HG02571 (cell line): ENCODE measurements around the gene LRP8.

Source experiments
- ATAC-seq: cut with Tn5 transposase; IDR thresholded peaks from one replicate; pipeline ENCODE4 v1.9.1; 2021; ENCODE audit warnings: mild to moderate bottlenecking, moderate library complexity; ENCODE audit not compliant: unreplicated experiment

LRP8 gene

GRCh38 chr1:53328009-53328461 is at the start of gene LRP8:
TSS of gene LRP8 (minus strand) at chr1:53328070. CDS start at chr1:53327912, 158 bp downstream.
- ATAC-seq = peak; percentile 33

GRCh38 chr1:53377438-53377841 is 49.6 kb upstream of the LRP8 start:
- no peak for ATAC-seq

- no peak for ATAC-seq
Observed at GRCh38 chr1:53376742-53377437, 49.0 kb upstream of the LRP8 start.

GRCh38 chr1:53376041-53376461 is 48.2 kb upstream of the LRP8 start:
- ATAC-seq = no peak

GRCh38 chr1:53375440-53375839 is 47.6 kb upstream of the LRP8 start:
- ATAC-seq = no peak

GRCh38 chr1:53373246-53373645 is 45.4 kb upstream of the LRP8 start:
- ATAC-seq = no peak

GRCh38 chr1:53372501-53372951 is 44.7 kb upstream of the LRP8 start:
- no peak for ATAC-seq

GRCh38 chr1:53371851-53372250 is 44.0 kb upstream of the LRP8 start:
- no peak for ATAC-seq

GRCh38 chr1:53371121-53371666 is 43.3 kb upstream of the LRP8 start:
- ATAC-seq = no peak

GRCh38 chr1:53370369-53370961 is 42.6 kb upstream of the LRP8 start:
- ATAC-seq = no peak

- ATAC-seq = no peak
Observed at GRCh38 chr1:53369761-53370160, 41.9 kb upstream of the LRP8 start.

- ATAC-seq = no peak
Observed at GRCh38 chr1:53369034-53369750, 41.3 kb upstream of the LRP8 start.

GRCh38 chr1:53368314-53369033 is 40.6 kb upstream of the LRP8 start:
- ATAC-seq = no peak

- ATAC-seq = peak; percentile 76
Observed at GRCh38 chr1:53367503-53368313, 39.8 kb upstream of the LRP8 start.

- ATAC-seq = no peak
Observed at GRCh38 chr1:53366901-53367502, 39.1 kb upstream of the LRP8 start.

GRCh38 chr1:53365437-53366063 is 37.7 kb upstream of the LRP8 start:
- ATAC-seq = no peak

- no peak for ATAC-seq
Observed at GRCh38 chr1:53362851-53363642, 35.2 kb upstream of the LRP8 start.

- no peak for ATAC-seq
Observed at GRCh38 chr1:53362270-53362669, 34.4 kb upstream of the LRP8 start.
